ENCODE measurements around the gene FXR2. TPM values are rescaled to one million over a fixed set of nuclear protein-coding genes. Genes with fewer than 3 reads are reported as not detected.
A peak's percentile ranks its signal among the peaks of the same experiment; 100 is the strongest.

The FXR2 gene
- total RNA-seq, result 10 to 100 TPM; 45.7 to 45.9 TPM
- 20.4 TPM for polyA plus RNA-seq

DNA sequence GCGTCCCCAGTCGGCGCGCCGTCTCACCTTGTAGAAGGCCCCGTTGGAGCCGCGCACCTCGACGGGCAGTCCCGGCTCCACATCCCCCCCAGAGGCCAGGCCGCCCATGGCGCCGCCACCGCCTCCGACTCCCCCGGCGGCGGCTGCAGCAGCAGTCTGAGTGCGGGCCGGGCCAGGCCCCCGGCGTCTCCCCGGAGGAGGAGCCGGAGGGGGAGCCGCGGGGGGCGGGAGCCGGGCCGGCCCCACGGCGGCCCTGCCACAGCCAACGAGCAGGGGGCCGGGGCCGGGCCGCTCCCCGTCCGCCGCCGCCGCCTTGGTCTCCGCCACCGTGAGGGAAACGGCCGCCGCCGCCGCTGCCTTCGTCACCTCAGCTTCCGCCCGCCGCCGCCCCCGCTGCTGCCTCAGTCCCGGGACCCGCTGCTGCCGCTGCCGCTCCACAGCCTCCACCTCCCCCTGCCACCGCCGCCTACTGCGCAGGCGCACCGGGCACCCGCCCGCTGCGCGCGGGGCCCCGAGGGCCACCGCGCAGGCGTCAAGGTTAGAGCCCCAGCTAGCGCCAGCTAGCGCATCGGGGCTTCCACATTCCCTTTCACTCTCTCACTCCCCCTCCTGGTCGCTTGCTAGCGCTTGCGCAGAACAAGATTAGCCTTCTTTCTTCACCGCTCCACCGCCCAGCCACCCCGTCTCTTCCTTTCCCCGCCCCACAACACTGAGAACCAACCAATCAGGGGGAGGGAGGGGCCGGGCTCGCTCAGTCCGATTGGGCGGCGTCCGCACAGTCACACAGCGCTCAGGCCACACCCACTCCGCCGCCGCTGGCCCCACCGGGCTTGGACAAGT lies at the start of gene FXR2:
Gene FXR2 (minus strand): TSS at position 473 of the 840 bp plus-strand sequence. CDS start 365 bp downstream, at position 108.
- H3K4me1 Mint-ChIP-seq, result peaks cover 31 to 41% (median 36%) of the 10 kb centered on the region in 3 donors

DNA sequence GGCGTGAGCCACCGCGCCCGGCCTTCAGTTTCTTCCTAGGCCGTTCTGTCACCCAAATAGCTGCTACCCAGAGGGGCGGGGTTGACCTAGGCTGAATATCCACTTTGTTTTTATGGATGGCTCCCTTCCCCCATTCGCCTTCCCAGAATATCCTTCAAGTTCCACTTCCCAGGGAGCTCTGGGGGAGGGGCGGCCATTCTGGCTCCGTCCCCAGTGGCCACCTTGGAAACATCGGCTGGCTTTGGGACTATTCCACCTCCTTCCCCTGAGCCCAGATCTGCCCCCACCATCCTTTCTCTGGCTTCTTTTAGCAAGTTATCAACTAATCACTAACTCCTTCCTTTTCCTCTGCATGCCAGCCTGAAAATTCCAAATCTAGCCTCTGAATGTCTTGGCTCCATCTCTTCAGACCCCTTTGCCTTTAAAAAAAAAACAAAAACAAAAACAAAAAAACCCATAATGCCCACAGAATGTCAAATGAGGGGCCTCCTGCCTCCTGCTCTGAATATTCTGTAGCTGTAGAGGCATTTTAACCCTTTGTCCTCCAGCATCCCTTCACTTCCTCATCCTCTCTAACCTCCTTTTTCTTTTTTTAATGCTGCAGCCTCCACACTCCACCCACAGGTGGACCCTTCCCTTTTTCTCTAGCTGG lies 42.4 kb upstream of the FXR2 start:
- Histone ChIP-seq H3K36me3 (ENCODE audit: insufficient read depth, low read length) (no peaks in the 10 kb centered on the region), H3K27ac (ENCODE audit: low read depth, low read length) (no peak overlapping the region), H3K9me3 (ENCODE audit: low read length) (no peaks in the 10 kb centered on the region), H3K4me1 (ENCODE audit: insufficient read depth, low read length) (no peaks in the 10 kb centered on the region), H3K4me3 (ENCODE audit: low read length) (no peak overlapping the region), H3K27me3 (ENCODE audit: insufficient read depth, low read length, poor library complexity, severe bottlenecking) (no peaks in the 10 kb centered on the region)
- no peak for DNase-seq
- Mint-ChIP-seq H3K27me3 (peaks cover 8 to 10% of the 10 kb centered on the region in 2 donors), H3K36me3 (no peaks in the 10 kb centered on the region), H3K27ac (no peak overlapping the region), H3K4me1 (peaks cover 0 to 2% (median 0%) of the 10 kb centered on the region in 3 donors), H3K9me3 (peaks cover 0 to 2% (median 0%) of the 10 kb centered on the region in 5 donors), H3K4me3 (no peak overlapping the region)
- CTCF ChIA-PET, result no interaction called here
- POLR2A ChIA-PET, result no interaction called here

More for the DNA sequence above, at the start of gene FXR2:
- Histone ChIP-seq H3K27me3 (ENCODE audit: insufficient read depth, low read length, poor library complexity, severe bottlenecking) (no peaks in the 10 kb centered on the region), H3K4me3 (ENCODE audit: low read length) (peak within 1 kb of the TSS; percentile 93), H3K4me1 (ENCODE audit: insufficient read depth, low read length) (peaks cover 26% of the 10 kb centered on the region), H3K36me3 (ENCODE audit: insufficient read depth, low read length) (no peaks in the 10 kb centered on the region), H3K9me3 (ENCODE audit: low read length) (no peaks in the 10 kb centered on the region), H3K27ac (ENCODE audit: low read depth, low read length) (peak within 1 kb of the TSS; percentile 88)
- DNase-seq, result peak; percentile 98 to 99 (median 98)
- Mint-ChIP-seq H3K9me3 (no peaks in the 10 kb centered on the region), H3K36me3 (peaks cover 0 to 16% (median 0%) of the 10 kb centered on the region in 3 donors), H3K27me3 (no peaks in the 10 kb centered on the region), H3K4me3 (peak within 1 kb of the TSS; percentile 82 to 96 (median 92)), H3K27ac (peak within 1 kb of the TSS; percentile 87 to 99 (median 96))
- CTCF ChIA-PET, result interaction anchor here (0.6 to 3.4 kb wide), 15 partner anchors 9 to 102 kb away, joined by 3 to 34 read pairs (median 5); partner anchors contain the start of genes ATP1B2, MPDU1, SAT2 and SENP3
- POLR2A ChIA-PET, result interaction anchor here (0.6 to 3.2 kb wide), 12 partner anchors 9 to 179 kb away, joined by 3 to 61 read pairs (median 6); partner anchors contain the start of genes CD68, MPDU1, POLR2A and SAT2

DNA sequence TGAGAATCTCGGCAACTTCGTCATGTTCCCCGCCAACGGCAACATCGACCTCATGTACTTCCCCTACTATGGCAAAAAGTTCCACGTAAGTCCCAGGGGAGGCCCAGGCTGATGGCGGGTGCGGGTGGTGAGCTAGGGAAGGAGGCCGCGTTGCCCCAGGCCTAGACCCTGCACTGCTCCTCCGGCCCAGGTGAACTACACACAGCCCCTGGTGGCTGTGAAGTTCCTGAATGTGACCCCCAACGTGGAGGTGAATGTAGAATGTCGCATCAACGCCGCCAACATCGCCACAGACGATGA lies 40.8 kb upstream of the FXR2 start:
- Histone ChIP-seq H3K4me3 (ENCODE audit: low read length) (no peak overlapping the region), H3K9me3 (ENCODE audit: low read length) (no peaks in the 10 kb centered on the region), H3K36me3 (ENCODE audit: insufficient read depth, low read length) (no peaks in the 10 kb centered on the region), H3K27me3 (ENCODE audit: insufficient read depth, low read length, poor library complexity, severe bottlenecking) (peaks cover 10% of the 10 kb centered on the region), H3K4me1 (ENCODE audit: insufficient read depth, low read length) (peaks cover 1% of the 10 kb centered on the region), H3K27ac (ENCODE audit: low read depth, low read length) (no peak overlapping the region)
- peaks cover 16 to 17% of the 10 kb centered on the region in 2 donors for H3K27me3 Mint-ChIP-seq
- peaks cover 2 to 13% (median 7%) of the 10 kb centered on the region in 3 donors for H3K4me1 Mint-ChIP-seq
- DNase-seq, result no peak
- peak overlapping the region in 1 of 7 donors; percentile 36 for H3K4me3 Mint-ChIP-seq
- H3K9me3 Mint-ChIP-seq, result peaks cover 0 to 2% (median 0%) of the 10 kb centered on the region in 5 donors
- H3K36me3 Mint-ChIP-seq, result no peaks in the 10 kb centered on the region
- POLR2A ChIA-PET, result no interaction called here
- CTCF ChIA-PET, result no interaction called here
- H3K27ac Mint-ChIP-seq, result no peak overlapping the region

DNA sequence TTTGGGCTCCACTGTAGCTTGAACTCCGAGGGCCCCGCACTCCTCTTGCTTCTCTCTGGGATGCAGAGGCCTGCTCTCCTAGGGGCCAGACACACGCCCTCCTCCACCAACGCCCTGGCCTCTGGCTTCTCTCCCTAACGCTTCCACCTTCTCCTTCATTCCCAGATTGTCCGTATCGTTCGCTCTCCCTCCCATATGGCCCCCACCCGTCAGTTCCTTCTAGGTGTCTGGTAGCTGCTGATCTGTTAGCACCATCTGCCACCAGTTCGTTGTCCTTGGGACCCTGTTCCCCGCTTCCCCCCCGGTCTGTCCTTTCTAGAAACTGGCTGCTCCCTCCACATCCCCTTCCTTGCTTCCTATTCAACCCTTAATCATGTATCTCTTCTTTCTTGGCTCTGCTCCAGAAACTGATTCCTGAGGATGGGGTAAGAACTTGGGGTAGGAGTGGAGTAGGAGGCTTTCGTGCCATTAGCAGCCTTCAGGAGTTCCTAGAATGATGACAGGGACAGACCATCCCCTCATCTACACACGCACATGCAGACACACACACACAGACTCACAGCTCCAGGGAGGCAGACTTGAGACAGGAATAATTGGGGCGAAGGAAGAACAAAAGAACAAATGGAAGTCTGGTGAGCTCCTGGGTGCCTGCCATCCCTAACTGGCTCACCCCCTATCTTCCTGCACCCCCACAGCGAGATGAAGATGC lies 40.3 kb upstream of the FXR2 start:
- Histone ChIP-seq H3K9me3 (ENCODE audit: low read length) (no peaks in the 10 kb centered on the region), H3K4me3 (ENCODE audit: low read length) (no peak overlapping the region), H3K4me1 (ENCODE audit: insufficient read depth, low read length) (peaks cover 6% of the 10 kb centered on the region), H3K27me3 (ENCODE audit: insufficient read depth, low read length, poor library complexity, severe bottlenecking) (peaks cover 15% of the 10 kb centered on the region), H3K27ac (ENCODE audit: low read depth, low read length) (no peak overlapping the region), H3K36me3 (ENCODE audit: insufficient read depth, low read length) (no peaks in the 10 kb centered on the region)
- Mint-ChIP-seq H3K27me3 (peaks cover 21 to 22% of the 10 kb centered on the region in 2 donors), H3K9me3 (peaks cover 0 to 2% (median 0%) of the 10 kb centered on the region in 5 donors), H3K4me3 (no peak overlapping the region), H3K36me3 (no peaks in the 10 kb centered on the region), H3K4me1 (peaks cover 8 to 19% (median 12%) of the 10 kb centered on the region in 3 donors), H3K27ac (peak overlapping the region in 2 of 8 donors; percentile 81 to 86)
- no peak for DNase-seq
- ChIA-PET CTCF (no interaction called here), POLR2A (no interaction called here)

DNA sequence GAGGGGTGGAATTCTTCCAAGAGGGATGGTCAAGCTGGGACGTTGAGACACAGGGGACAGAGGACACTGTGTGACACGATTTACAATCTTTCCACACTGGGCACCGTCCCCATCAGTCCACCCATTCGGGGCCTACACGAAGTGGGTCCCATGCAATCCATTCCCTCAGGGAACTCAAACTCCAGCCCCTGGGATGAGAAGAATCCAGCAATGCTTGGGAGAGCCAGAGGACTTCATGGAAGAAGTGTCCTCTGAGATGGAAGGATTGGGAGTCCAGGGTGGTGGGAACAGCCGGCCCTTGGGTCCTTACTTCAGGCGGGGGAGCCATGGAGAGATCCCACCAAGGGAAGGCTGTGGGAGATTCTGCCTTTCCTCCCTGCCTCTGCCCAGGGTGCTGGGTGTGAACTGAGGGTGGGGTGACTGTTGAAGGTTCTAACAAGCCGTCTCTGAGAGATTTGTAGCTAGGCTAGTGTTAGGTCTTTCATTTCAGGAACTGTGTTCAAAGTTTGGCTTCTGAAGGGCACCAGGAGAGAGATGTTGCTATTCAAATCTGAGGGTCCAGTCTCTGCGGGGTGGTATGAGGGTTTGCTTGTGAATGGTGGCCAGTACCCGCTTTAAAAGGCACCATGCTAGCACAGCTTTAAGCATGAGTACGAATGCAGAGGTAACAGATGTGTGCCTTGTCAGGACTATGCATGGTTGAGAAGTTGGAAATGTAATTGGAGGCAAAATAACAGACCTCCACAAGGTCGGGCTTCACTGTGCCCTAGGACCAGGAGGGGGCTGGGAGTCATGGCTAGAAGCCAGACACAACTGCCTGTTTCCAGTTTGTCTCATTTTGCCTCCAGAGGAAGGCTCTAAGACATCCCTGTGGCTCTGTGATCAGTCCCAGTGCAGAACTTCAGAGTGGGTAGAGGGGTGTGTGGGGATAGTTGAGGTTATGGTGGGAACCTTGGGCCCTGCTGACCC lies 38.0 kb upstream of the FXR2 start:
- ChIA-PET POLR2A (interaction anchor here (2.9 kb wide), 1 partner anchor 34 kb away, joined by 23 read pairs; the partner anchor contains the start of genes TP53 and WRAP53), CTCF (interaction anchor here (0.8 kb wide), 1 partner anchor 35 kb away, joined by 4 read pairs; the partner anchor contains the start of gene TP53)
- Mint-ChIP-seq H3K27me3 (peaks cover 31 to 32% of the 10 kb centered on the region in 2 donors), H3K27ac (peak overlapping the region in 2 of 8 donors; percentile 2 to 11), H3K36me3 (no peaks in the 10 kb centered on the region), H3K4me1 (peaks cover 10 to 22% (median 15%) of the 10 kb centered on the region in 3 donors), H3K4me3 (peak overlapping the region in 5 of 7 donors; percentile 43 to 76 (median 53)), H3K9me3 (peaks cover 0 to 2% (median 0%) of the 10 kb centered on the region in 5 donors)
- Histone ChIP-seq H3K9me3 (ENCODE audit: low read length) (no peaks in the 10 kb centered on the region), H3K27ac (ENCODE audit: low read depth, low read length) (no peak overlapping the region), H3K36me3 (ENCODE audit: insufficient read depth, low read length) (no peaks in the 10 kb centered on the region), H3K27me3 (ENCODE audit: insufficient read depth, low read length, poor library complexity, severe bottlenecking) (peaks cover 18% of the 10 kb centered on the region), H3K4me1 (ENCODE audit: insufficient read depth, low read length) (peaks cover 9% of the 10 kb centered on the region), H3K4me3 (ENCODE audit: low read length) (no peak overlapping the region)
- DNase-seq, result no peak

DNA sequence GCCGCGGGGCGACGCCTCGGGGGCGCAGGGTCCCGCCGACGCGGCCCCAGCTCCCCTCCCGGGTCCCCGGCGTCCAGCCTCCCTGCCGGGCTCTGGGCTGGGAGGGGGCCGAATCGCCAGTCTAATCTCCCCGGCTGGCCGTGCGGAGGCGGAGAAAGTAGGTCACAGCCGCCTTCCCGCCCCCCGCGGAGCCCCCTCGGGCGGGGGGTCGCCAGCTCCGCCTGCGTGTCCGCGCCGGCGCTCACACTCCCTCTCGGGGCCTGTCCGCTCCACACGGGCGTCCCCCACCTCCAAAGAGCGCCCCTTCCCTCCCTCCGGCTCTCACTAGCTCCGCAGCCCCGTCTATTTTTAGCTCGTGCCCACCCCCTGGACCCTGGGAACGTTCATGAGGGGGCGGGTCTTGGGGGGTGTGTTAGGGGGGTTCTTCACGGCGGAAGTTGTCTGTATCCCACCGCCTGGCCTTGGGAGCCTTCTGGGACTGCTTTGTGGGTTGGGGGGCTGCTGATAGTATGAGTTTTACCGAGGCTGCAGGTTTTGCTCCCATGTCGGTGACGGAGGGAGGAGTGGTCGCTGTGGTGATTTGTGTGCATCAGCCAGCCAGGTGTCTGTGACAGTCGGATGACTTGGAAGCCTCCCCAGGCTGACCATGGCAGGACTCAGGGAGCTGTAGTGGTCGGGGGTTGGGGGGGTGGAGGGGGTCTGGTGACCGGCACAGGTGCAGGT lies 37.1 kb upstream of the FXR2 start:
- no peaks in the 10 kb centered on the region for H3K36me3 ChIP-seq (ENCODE audit: insufficient read depth, low read length)
- Mint-ChIP-seq H3K27me3 (peaks cover 33 to 37% of the 10 kb centered on the region in 2 donors), H3K4me1 (peaks cover 10 to 22% (median 15%) of the 10 kb centered on the region in 3 donors), H3K4me3 (peak overlapping the region; percentile 43 to 90 (median 81)), H3K27ac (peak overlapping the region in 1 of 8 donors; percentile 68), H3K9me3 (peaks cover 0 to 2% (median 0%) of the 10 kb centered on the region in 5 donors), H3K36me3 (no peaks in the 10 kb centered on the region)
- peaks cover 9% of the 10 kb centered on the region for H3K4me1 ChIP-seq (ENCODE audit: insufficient read depth, low read length)
- CTCF ChIA-PET, result interaction anchor here (0.8 to 1.9 kb wide), 6 partner anchors 9 to 37 kb away, joined by 3 to 10 read pairs (median 5); partner anchors contain the start of genes FXR2, SAT2 and TP53
- no peak overlapping the region for H3K27ac ChIP-seq (ENCODE audit: low read depth, low read length)
- no peak overlapping the region for H3K4me3 ChIP-seq (ENCODE audit: low read length)
- POLR2A ChIA-PET, result interaction anchor here (0.9 to 2.9 kb wide), 3 partner anchors 24 to 39 kb away, joined by 5 to 23 read pairs (median 5); partner anchors contain the start of genes SAT2, TP53 and WRAP53
- no peak for DNase-seq
- H3K9me3 ChIP-seq (ENCODE audit: low read length), result no peaks in the 10 kb centered on the region
- peaks cover 18% of the 10 kb centered on the region for H3K27me3 ChIP-seq (ENCODE audit: insufficient read depth, low read length, poor library complexity, severe bottlenecking)

All from CD8-positive, alpha-beta memory T cell (primary cell).